ENCODE results near the gene COPA. TPM values are rescaled to one million over a fixed set of nuclear protein-coding genes. Genes with fewer than 3 reads are reported as not detected.

Gene COPA
- total and polyA plus RNA-seq, 11 donors, result 46.9 to 129 (median 100) TPM

DNA sequence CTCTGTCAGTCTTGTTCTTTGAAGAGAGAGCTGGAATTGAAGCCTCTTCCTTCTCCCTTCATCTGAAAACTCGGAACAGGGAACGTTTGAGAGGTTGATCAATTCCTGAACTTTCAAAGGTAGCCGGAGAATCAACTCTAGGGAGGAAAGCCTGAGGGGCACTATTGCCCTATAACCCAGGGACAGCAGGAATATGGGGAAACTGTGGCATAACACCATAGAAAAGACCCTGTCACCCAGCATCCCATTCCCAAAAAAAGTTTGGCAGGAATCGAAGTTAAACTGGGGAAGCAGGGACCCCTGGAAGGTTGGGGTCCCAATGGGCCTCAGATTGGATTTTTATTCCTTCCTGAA lies 18.7 kb upstream of the COPA start:
- Histone ChIP-seq H3K4me3 (no peak overlapping the region), H3K36me3 (peaks cover 0 to 46% (median 34%) of the 10 kb centered on the region in 9 donors), H3K4me1 (no peaks in the 10 kb centered on the region), H3K9me3 (no peaks in the 10 kb centered on the region), H3K27ac (no peak overlapping the region), H3K27me3 (no peaks in the 10 kb centered on the region)
- WGBS, 4 donors, result 65 to 83% (median 74%) methylated on average over 4 of the region's 4 CpGs
- intact Hi-C loops (cut with DNase I), result no loop called here
- no peak for ATAC-seq
- DNase-seq, result no peak
- no peak for TF ChIP-seq POLR2A (IDR thresholded peaks at IDR 0.05)

DNA sequence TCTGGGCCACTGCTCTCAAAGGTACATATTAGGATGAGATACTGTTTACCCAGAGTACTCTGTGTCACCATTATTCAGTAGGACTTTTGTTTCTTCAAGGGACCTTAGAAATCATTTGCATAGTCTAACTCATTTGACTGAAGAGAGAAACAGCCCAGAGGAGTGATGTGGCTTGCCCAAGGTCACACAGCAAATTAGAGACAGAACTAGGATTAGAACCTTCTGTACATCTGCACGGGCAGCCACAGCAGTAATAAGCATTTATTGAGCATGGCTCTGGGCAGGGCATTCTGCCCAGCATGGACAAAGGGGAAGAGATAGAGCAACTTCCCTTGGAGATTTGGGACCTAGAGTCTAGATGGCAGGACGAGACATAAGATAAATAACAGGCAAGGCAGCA lies 18.1 kb upstream of the COPA start:
- H3K27me3 ChIP-seq, result no peaks in the 10 kb centered on the region
- TF ChIP-seq, protein P1, sequence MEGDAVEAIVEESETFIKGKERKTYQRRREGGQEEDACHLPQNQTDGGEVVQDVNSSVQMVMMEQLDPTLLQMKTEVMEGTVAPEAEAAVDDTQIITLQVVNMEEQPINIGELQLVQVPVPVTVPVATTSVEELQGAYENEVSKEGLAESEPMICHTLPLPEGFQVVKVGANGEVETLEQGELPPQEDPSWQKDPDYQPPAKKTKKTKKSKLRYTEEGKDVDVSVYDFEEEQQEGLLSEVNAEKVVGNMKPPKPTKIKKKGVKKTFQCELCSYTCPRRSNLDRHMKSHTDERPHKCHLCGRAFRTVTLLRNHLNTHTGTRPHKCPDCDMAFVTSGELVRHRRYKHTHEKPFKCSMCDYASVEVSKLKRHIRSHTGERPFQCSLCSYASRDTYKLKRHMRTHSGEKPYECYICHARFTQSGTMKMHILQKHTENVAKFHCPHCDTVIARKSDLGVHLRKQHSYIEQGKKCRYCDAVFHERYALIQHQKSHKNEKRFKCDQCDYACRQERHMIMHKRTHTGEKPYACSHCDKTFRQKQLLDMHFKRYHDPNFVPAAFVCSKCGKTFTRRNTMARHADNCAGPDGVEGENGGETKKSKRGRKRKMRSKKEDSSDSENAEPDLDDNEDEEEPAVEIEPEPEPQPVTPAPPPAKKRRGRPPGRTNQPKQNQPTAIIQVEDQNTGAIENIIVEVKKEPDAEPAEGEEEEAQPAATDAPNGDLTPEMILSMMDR (IDR thresholded peaks at IDR 0.05), result no peak
- TF ChIP-seq POLR2A (IDR thresholded peaks at IDR 0.05), result no peak
- no peak overlapping the region for H3K4me3 ChIP-seq
- ATAC-seq (no peak), DNase-seq (no peak)
- WGBS, 4 donors, result 75 to 86% (median 79%) methylated on average over 2 of the region's 2 CpGs
- no peaks in the 10 kb centered on the region for H3K9me3 ChIP-seq
- peaks cover 0 to 52% (median 39%) of the 10 kb centered on the region in 9 donors for H3K36me3 ChIP-seq
- intact Hi-C loops (cut with DNase I), result no loop called here
- H3K27ac ChIP-seq, result no peak overlapping the region
- no peaks in the 10 kb centered on the region for H3K4me1 ChIP-seq

DNA sequence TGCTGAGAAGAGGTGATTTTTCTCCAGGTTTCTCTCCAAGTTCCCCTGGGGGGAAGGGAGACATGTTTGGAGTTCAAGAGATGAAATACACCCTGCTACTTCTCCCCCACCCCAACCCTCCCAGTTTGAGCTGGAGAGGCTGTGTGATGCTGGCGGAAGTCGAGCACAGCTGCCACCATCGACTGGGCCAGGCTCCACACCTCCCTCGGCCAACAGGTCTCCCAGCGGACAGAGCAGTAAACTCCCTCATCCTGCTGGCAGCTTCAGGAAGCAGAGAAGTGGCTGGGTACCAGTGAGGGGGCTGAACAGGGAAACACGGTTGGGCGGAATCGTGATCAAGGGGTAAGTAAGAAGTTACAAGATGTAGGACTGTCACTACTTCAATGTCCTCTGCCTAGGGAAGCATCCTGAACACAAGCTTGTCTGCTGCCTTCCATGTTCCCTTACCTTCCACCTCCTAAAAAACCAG lies 17.2 kb upstream of the COPA start:
- Histone ChIP-seq H3K4me3 (no peak overlapping the region), H3K36me3 (peaks cover 0 to 62% (median 49%) of the 10 kb centered on the region in 9 donors), H3K27ac (no peak overlapping the region), H3K9me3 (no peaks in the 10 kb centered on the region), H3K27me3 (no peaks in the 10 kb centered on the region), H3K4me1 (no peaks in the 10 kb centered on the region)
- TF ChIP-seq, protein P1 (IDR thresholded peaks at IDR 0.05), result no peak
- TF ChIP-seq POLR2A (IDR thresholded peaks at IDR 0.05), result no peak
- ATAC-seq, result no peak
- DNase-seq, result no peak
- intact Hi-C loops (cut with DNase I), result no loop called here
- WGBS, 4 donors, result 80 to 84% (median 81%) methylated on average over 8 of the region's 8 CpGs

DNA sequence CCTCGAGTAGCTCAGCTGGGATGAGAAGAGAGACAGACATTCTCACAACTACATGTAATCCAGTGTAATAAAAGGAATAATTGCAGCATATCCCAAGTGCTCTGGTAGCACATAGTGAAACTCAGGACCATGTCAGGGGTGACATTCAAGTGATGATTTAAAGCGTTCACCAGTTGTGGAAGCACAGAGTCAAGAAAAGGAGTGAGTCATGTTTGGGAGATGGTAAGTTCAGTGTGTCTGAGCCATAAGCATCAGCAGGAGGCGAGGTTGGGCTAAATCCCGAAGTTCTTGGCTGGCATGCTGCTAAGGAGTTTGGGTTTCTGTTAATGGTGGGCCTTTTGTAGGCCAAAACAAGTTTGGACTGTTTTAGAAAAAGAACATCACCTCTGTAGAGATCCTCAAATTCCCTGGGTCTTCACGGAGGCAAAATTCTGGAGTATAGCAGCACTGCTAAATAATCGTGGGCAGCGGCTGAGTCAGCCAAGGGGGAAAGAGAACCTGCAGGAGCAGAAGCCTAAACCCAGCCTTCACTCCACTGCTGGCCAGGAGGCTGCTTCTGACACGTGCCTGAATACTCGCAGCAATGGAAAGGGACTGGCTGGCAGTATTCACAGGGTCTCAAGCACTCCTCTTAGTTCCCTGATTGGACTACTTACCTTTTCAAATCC lies 16.6 kb upstream of the COPA start:
- no peak overlapping the region for H3K27ac ChIP-seq
- H3K9me3 ChIP-seq, result no peaks in the 10 kb centered on the region
- H3K4me1 ChIP-seq, result no peaks in the 10 kb centered on the region
- DNase-seq (no peak), ATAC-seq (no peak)
- H3K36me3 ChIP-seq, result peaks cover 0 to 67% (median 54%) of the 10 kb centered on the region in 9 donors
- 84 to 88% (median 85%) methylated on average over 9 of the region's 9 CpGs for WGBS, 4 donors
- H3K27me3 ChIP-seq, result no peaks in the 10 kb centered on the region
- no peak overlapping the region for H3K4me3 ChIP-seq
- intact Hi-C loops (cut with DNase I), result no loop called here
- TF ChIP-seq POLR2A (IDR thresholded peaks at IDR 0.05), result no peak
- TF ChIP-seq, protein P1 (IDR thresholded peaks at IDR 0.05), result no peak

DNA sequence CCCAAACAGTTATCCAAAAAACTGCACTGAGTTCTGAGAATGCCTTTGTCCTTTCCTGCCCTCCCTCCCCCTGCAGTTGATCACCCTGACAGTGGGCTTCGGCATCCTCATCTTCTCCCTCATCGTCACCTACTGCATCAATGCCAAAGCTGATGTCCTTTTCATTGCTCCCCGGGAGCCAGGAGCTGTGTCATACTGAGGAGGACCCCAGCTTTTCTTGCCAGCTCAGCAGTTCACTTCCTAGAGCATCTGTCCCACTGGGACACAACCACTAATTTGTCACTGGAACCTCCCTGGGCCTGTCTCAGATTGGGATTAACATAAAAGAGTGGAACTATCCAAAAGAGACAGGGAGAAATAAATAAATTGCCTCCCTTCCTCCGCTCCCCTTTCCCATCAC lies 15.0 kb upstream of the COPA start:
- no peaks in the 10 kb centered on the region for H3K9me3 ChIP-seq
- 74 to 83% (median 80%) methylated on average over 4 of the region's 4 CpGs for WGBS, 4 donors
- intact Hi-C loops (cut with DNase I), result no loop called here
- no peak overlapping the region for H3K27ac ChIP-seq
- TF ChIP-seq POLR2A (IDR thresholded peaks at IDR 0.05), result no peak
- TF ChIP-seq, protein P1 (IDR thresholded peaks at IDR 0.05), result no peak
- no peaks in the 10 kb centered on the region for H3K4me1 ChIP-seq
- peaks cover 0 to 84% (median 71%) of the 10 kb centered on the region in 9 donors for H3K36me3 ChIP-seq
- DNase-seq, result no peak
- no peaks in the 10 kb centered on the region for H3K27me3 ChIP-seq
- no peak overlapping the region for H3K4me3 ChIP-seq
- no peak for ATAC-seq
